ENCODE measurements around the gene ARHGAP18.

Gene ARHGAP18

GRCh38 chr6:129646642-129647041 is 63.3 kb downstream of the ARHGAP18 start:
- Histone ChIP-seq H3K9ac (ENCODE audit: low read length) (no peak overlapping the region), H3F3A (ENCODE audit: insufficient read depth, low read length) (peaks cover 7% of the 10 kb centered on the region; the same call in 1 of the 2 replicates), H3K27me3 (replicated peaks; ENCODE audit: insufficient read depth, low read length) (no peaks in the 10 kb centered on the region), H2AFZ (ENCODE audit: low read length) (no peak overlapping the region), H3K9me2 (replicated peaks; ENCODE audit: insufficient read depth, low read length) (no peaks in the 10 kb centered on the region), H3K4me3 (ENCODE audit: low read length) (no peak overlapping the region), H3K79me2 (ENCODE audit: low read length) (peaks cover 41% of the 10 kb centered on the region), H3K9me3 (replicated peaks; ENCODE audit: insufficient read depth, low read length) (no peaks in the 10 kb centered on the region), H4K20me1 (ENCODE audit: insufficient read depth, low read length) (no peaks in the 10 kb centered on the region), H3K36me3 (replicated peaks; ENCODE audit: insufficient read depth, low read length) (no peaks in the 10 kb centered on the region), H3K4me1 (ENCODE audit: low read length) (peaks cover 36% of the 10 kb centered on the region), H3K4me2 (ENCODE audit: low read depth, low read length) (peak overlapping the region; percentile 31; the same call in 1 of the 2 replicates), H3K27ac (ENCODE audit: low read length) (peak overlapping the region; percentile 8; the same call in 1 of the 2 replicates)
- peak; percentile 58 for DNase-seq
- TF ChIP-seq, protein P1, sequence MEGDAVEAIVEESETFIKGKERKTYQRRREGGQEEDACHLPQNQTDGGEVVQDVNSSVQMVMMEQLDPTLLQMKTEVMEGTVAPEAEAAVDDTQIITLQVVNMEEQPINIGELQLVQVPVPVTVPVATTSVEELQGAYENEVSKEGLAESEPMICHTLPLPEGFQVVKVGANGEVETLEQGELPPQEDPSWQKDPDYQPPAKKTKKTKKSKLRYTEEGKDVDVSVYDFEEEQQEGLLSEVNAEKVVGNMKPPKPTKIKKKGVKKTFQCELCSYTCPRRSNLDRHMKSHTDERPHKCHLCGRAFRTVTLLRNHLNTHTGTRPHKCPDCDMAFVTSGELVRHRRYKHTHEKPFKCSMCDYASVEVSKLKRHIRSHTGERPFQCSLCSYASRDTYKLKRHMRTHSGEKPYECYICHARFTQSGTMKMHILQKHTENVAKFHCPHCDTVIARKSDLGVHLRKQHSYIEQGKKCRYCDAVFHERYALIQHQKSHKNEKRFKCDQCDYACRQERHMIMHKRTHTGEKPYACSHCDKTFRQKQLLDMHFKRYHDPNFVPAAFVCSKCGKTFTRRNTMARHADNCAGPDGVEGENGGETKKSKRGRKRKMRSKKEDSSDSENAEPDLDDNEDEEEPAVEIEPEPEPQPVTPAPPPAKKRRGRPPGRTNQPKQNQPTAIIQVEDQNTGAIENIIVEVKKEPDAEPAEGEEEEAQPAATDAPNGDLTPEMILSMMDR (IDR thresholded peaks at IDR 0.05; ENCODE audit: low read length), result no peak
- no peak for TF ChIP-seq EZH2phosphoT487 (IDR thresholded peaks at IDR 0.05; ENCODE audit: low read length)

GRCh38 chr6:129645830-129646579 is 64.0 kb downstream of the ARHGAP18 start:
- no peak overlapping the region for H3K9ac ChIP-seq (ENCODE audit: low read length)
- no peaks in the 10 kb centered on the region for H4K20me1 ChIP-seq (ENCODE audit: insufficient read depth, low read length)
- peaks cover 7% of the 10 kb centered on the region; the same call in 1 of the 2 replicates for H3F3A ChIP-seq (ENCODE audit: insufficient read depth, low read length)
- H2AFZ ChIP-seq (ENCODE audit: low read length), result no peak overlapping the region
- H3K27me3 ChIP-seq (replicated peaks; ENCODE audit: insufficient read depth, low read length), result no peaks in the 10 kb centered on the region
- no peaks in the 10 kb centered on the region for H3K9me3 ChIP-seq (replicated peaks; ENCODE audit: insufficient read depth, low read length)
- H3K4me2 ChIP-seq (ENCODE audit: low read depth, low read length), result peak overlapping the region; percentile 31; the same call in 1 of the 2 replicates
- no peak overlapping the region for H3K27ac ChIP-seq (ENCODE audit: low read length)
- no peak overlapping the region for H3K4me3 ChIP-seq (ENCODE audit: low read length)
- no peak for DNase-seq
- no peaks in the 10 kb centered on the region for H3K36me3 ChIP-seq (replicated peaks; ENCODE audit: insufficient read depth, low read length)
- no peak for TF ChIP-seq EZH2phosphoT487 (IDR thresholded peaks at IDR 0.05; ENCODE audit: low read length)
- TF ChIP-seq EZH2 (optimal IDR thresholded peaks at IDR 0.05; ENCODE audit: low read depth, low read length), result no peak
- TF ChIP-seq, protein P1 (IDR thresholded peaks at IDR 0.05; ENCODE audit: low read length), result no peak
- no peaks in the 10 kb centered on the region for H3K9me2 ChIP-seq (replicated peaks; ENCODE audit: insufficient read depth, low read length)
- H3K79me2 ChIP-seq (ENCODE audit: low read length), result peaks cover 36% of the 10 kb centered on the region
- peaks cover 30% of the 10 kb centered on the region for H3K4me1 ChIP-seq (ENCODE audit: low read length)

- TF ChIP-seq EZH2 (optimal IDR thresholded peaks at IDR 0.05; ENCODE audit: low read depth, low read length), result no peak
- no peak for TF ChIP-seq EZH2phosphoT487 (IDR thresholded peaks at IDR 0.05; ENCODE audit: low read length)
- H3K79me2 ChIP-seq (ENCODE audit: low read length), result peaks cover 29% of the 10 kb centered on the region
- H3K27me3 ChIP-seq (replicated peaks; ENCODE audit: insufficient read depth, low read length), result no peaks in the 10 kb centered on the region
- H3K27ac ChIP-seq (ENCODE audit: low read length), result no peak overlapping the region
- H3K4me2 ChIP-seq (ENCODE audit: low read depth, low read length), result no peak overlapping the region
- no peak for DNase-seq
- H3K36me3 ChIP-seq (replicated peaks; ENCODE audit: insufficient read depth, low read length), result no peaks in the 10 kb centered on the region
- peaks cover 7% of the 10 kb centered on the region; the same call in 1 of the 2 replicates for H3F3A ChIP-seq (ENCODE audit: insufficient read depth, low read length)
- H3K9me3 ChIP-seq (replicated peaks; ENCODE audit: insufficient read depth, low read length), result no peaks in the 10 kb centered on the region
- no peak overlapping the region for H3K9ac ChIP-seq (ENCODE audit: low read length)
- no peak overlapping the region for H2AFZ ChIP-seq (ENCODE audit: low read length)
- no peaks in the 10 kb centered on the region for H4K20me1 ChIP-seq (ENCODE audit: insufficient read depth, low read length)
- no peak overlapping the region for H3K4me3 ChIP-seq (ENCODE audit: low read length)
- no peaks in the 10 kb centered on the region for H3K9me2 ChIP-seq (replicated peaks; ENCODE audit: insufficient read depth, low read length)
- H3K4me1 ChIP-seq (ENCODE audit: low read length), result peaks cover 23% of the 10 kb centered on the region
Measured at GRCh38 chr6:129645106-129645829, 64.7 kb downstream of the ARHGAP18 start.
